ENCODE measurements around the gene IGSF21. TPM values are rescaled to one million over a fixed set of nuclear protein-coding genes. Genes with fewer than 3 reads are reported as not detected.
A peak's percentile ranks its signal among the peaks of the same experiment; 100 is the strongest.

The IGSF21 gene
- total RNA-seq, 1 experiment from 2014 or later = 5.2 TPM

DNA sequence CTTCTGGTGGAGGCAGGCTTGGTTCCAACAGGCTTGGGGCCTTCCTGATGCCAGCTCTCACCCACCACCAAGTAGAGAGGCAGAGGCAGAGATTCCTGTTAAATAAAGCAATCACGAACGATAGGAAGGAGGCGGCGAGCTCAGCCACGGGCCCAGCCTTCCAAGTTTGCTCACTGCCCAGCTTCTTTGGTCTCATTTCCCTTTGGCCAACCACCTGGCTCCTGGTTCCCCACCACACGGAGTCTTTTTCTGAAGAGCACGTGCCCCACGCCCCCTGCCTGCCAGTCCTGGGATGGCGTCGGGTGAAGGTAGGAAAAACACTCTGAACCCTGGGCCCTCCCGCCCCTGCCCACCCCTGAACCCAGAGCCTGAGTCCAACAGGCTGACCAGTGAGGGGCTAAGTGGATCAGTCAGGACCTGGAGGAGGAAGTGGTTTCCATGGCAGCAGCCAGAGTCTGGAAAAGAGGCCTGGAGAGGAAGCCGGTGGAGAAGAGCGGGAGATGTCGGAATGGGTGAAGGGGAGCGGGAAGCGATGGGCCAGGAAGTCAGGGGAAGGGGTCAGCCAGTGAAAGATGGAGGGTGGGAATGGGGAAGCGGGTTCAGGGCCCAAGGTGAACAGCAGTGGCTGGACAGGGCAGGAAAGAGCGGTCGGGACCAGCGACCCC, 214.9 kb downstream of the IGSF21 start:
- H4K5ac ChIP-seq (ENCODE audit: insufficient read length, low read depth, low read length) = no peak overlapping the region
- no peak overlapping the region for H3T11ph ChIP-seq (ENCODE audit: low read length)
- H2BK120ac ChIP-seq (ENCODE audit: low read depth, low read length, poor library complexity, severe bottlenecking) = no peak overlapping the region
- Mint-ChIP-seq H3K4me3 (no peak overlapping the region), H3K27ac (no peak overlapping the region; a peak in 1 of 7 replicates), H3K36me3 (ENCODE audit: insufficient read depth in 1 of 3, low read depth in 3 of 3) (peaks cover 0 to 6% (median 5%) of the 10 kb centered on the region in 3 experiments; a peak in 3 of 7 replicates), H3K9me3 (no peaks in the 10 kb centered on the region), H3K4me1 (peaks cover 12 to 29% of the 10 kb centered on the region in 2 experiments), H3K27me3 (ENCODE audit: low read depth) (peaks cover 22% of the 10 kb centered on the region)
- no peak overlapping the region for H3K18ac ChIP-seq (ENCODE audit: insufficient read length, low read depth, low read length)
- no peak overlapping the region for H2BK15ac ChIP-seq (ENCODE audit: low read depth, low read length)
- peak; percentile 68 for DNase-seq
- H2AK5ac ChIP-seq (ENCODE audit: insufficient read length, low read length) = no peak overlapping the region
- H2BK5ac ChIP-seq (ENCODE audit: insufficient read length, low read length) = no peak overlapping the region
- H3K56ac ChIP-seq (ENCODE audit: insufficient read length, low read depth, low read length) = no peak overlapping the region
- TF ChIP-seq CTCF (conservative IDR thresholded peaks at IDR 0.05) = peak; percentile 78
- peaks cover 7% of the 10 kb centered on the region for H3K4me1 ChIP-seq (ENCODE audit: insufficient read depth, low read length)
- no peak overlapping the region for H2AFZ ChIP-seq (ENCODE audit: low read length)
- H3K23ac ChIP-seq (ENCODE audit: insufficient read length, low read depth, low read length) = no peak overlapping the region
- no peaks in the 10 kb centered on the region for H3K23me2 ChIP-seq (ENCODE audit: insufficient read length, low read depth, low read length, poor library complexity, severe bottlenecking)
- no peaks in the 10 kb centered on the region for H3K27me3 ChIP-seq (ENCODE audit: insufficient read depth, low read length)
- no peaks in the 10 kb centered on the region for H3K79me1 ChIP-seq (ENCODE audit: insufficient read depth, low read depth, low read length, poor library complexity, severe bottlenecking)
- H4K8ac ChIP-seq (replicated peaks; ENCODE audit: insufficient read length, low read depth, low read length) = no peak overlapping the region
- no peak overlapping the region for H2BK20ac ChIP-seq (ENCODE audit: low read depth, low read length, poor library complexity, severe bottlenecking)
- H4K91ac ChIP-seq (ENCODE audit: insufficient read length, low read depth, low read length) = no peak overlapping the region
- no peak overlapping the region for H2BK12ac ChIP-seq (ENCODE audit: insufficient read length, low read depth, low read length)
- no peaks in the 10 kb centered on the region for H4K20me1 ChIP-seq (ENCODE audit: control insufficient read depth, insufficient read depth, insufficient read length)
- no peaks in the 10 kb centered on the region for H3K79me2 ChIP-seq (ENCODE audit: insufficient read depth, low read length)
- H3K4me2 ChIP-seq (ENCODE audit: insufficient read depth, insufficient read length, low read length) = no peak overlapping the region
- no peak overlapping the region for H3K14ac ChIP-seq (ENCODE audit: insufficient read depth, low read length)
- H3K9ac ChIP-seq (ENCODE audit: extremely low read depth, insufficient read length, low read length) = no peak overlapping the region
- no peak overlapping the region for H3K4ac ChIP-seq (ENCODE audit: low read depth, low read length)
- WGBS (ENCODE audit: extremely low coverage, insufficient read length, low lambda C conversion rate) = no CpG with 5 or more reads among the region's 20 CpGs
- no peak overlapping the region for H3K27ac ChIP-seq (ENCODE audit: insufficient read length, low read depth, low read length)
- H3K9me3 ChIP-seq (ENCODE audit: control insufficient read depth, low read depth, low read length) = no peaks in the 10 kb centered on the region

Measured in H9 (cell line).